Measurements from ENCODE around the gene GNAZ. TPM values are rescaled to one million over a fixed set of nuclear protein-coding genes. Genes with fewer than 3 reads are reported as not detected.

Gene GNAZ
- total RNA-seq, 1 donor = 1.3 TPM

DNA sequence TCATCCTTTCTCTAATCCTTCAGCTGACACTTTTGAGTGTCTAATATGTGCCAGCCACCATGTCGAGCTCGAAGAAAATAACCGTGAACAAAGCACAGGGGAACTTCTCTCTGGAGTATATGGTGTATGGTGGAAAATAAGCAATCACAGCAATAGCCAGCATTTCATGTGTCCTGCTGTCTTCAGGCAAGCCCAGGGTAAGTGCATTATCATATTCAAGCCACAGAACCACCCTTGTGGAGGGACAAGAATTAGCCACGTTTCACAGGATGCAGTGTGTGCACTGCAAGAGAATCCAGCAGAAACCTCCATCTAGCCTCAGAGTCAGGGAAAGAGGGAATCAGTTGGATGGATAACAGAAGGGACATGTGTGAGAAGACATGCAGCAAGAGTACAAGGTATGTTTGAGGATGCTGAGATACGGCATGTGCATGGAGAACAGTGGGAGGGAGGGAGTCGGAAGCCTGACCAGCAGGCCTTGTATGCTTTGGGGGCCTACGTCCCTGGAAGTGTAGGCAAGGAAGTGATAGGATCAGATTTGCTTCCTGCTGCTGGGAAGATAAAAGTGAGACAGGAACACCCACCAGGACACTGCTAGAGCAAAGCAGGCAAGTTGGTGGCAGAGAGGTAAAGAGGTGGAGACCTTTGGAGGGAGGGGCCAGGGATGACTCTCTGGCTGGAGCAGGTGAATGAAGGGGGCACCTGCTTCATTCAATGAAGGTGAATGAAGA, 14.7 kb upstream of the GNAZ start:
- no peak overlapping the region for H3K4me3 ChIP-seq (ENCODE audit: low read depth, low read length)
- TF ChIP-seq, protein P1, sequence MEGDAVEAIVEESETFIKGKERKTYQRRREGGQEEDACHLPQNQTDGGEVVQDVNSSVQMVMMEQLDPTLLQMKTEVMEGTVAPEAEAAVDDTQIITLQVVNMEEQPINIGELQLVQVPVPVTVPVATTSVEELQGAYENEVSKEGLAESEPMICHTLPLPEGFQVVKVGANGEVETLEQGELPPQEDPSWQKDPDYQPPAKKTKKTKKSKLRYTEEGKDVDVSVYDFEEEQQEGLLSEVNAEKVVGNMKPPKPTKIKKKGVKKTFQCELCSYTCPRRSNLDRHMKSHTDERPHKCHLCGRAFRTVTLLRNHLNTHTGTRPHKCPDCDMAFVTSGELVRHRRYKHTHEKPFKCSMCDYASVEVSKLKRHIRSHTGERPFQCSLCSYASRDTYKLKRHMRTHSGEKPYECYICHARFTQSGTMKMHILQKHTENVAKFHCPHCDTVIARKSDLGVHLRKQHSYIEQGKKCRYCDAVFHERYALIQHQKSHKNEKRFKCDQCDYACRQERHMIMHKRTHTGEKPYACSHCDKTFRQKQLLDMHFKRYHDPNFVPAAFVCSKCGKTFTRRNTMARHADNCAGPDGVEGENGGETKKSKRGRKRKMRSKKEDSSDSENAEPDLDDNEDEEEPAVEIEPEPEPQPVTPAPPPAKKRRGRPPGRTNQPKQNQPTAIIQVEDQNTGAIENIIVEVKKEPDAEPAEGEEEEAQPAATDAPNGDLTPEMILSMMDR (IDR thresholded peaks at IDR 0.05; ENCODE audit: insufficient read depth, low read depth, low read length) = no peak
- no peak for DNase-seq (ENCODE audit: low read depth)

GRCh38 chr22:23057331-23057730, 13.0 kb upstream of the GNAZ start:
- TF ChIP-seq, protein P1 (IDR thresholded peaks at IDR 0.05; ENCODE audit: insufficient read depth, low read depth, low read length) = no peak
- no peak overlapping the region for H3K4me3 ChIP-seq (ENCODE audit: low read depth, low read length)
- no peak for DNase-seq (ENCODE audit: low read depth)

DNA sequence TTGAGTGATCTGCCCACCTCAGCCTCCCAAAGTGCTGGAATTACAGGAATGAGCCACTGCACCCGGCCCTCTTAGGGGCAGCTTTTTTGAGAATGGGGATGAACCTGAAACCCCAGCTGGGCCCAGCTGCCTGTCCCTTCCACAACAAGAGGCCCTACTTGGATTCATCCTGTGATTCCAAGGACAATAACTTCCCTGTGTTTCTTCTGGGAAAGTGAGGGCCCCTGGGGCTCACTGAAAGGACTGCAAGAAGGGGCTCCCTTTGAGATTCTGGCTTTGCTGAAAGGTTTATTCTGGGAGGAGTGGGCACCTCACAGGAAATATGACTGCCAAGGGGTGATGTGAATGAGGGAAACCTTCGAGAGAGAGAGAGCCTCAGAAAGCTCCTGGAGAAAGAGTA, 12.3 kb upstream of the GNAZ start:
- TF ChIP-seq, protein P1 (IDR thresholded peaks at IDR 0.05; ENCODE audit: insufficient read depth, low read depth, low read length) = no peak
- H3K4me3 ChIP-seq (ENCODE audit: low read depth, low read length) = no peak overlapping the region
- no peak for DNase-seq (ENCODE audit: low read depth)

DNA sequence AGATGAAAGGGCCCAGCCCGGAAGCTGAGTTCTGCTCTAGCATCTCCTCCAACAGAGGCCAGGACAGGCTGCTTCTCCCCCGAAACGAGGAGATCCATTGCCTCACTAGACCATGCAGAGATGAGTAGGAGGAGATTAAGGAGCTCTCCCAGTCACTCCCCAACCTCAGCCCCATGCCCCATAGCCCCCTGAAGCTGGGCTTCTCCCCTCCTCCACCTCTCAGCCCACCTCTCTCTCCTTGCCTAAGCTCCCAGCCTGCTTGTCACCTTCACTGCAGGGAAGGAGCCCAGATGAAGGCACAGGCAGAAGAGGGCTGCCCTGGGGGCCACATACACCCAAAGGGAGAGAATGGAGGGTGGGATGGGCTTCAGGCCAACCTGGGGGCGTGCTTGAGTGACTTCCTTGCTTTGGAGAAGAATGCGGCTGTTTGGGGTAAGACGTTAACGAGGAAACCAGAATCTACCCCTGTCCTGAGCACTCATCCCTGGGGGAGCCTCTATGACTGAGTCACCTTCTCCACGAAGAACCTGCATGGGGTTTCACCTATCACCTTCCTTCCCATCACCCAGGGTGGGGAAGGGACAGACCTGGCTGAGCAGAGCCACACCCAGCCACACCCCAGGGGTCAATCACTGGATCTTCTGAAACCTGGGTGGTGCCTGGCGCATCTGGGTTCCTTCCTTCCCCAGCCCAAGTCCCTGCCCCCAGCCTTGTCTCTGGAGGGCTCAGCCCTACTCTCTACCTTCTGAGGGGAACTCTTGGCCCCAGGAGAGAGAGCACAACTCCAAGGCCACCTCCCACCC, 11.6 kb upstream of the GNAZ start:
- TF ChIP-seq, protein P1 (IDR thresholded peaks at IDR 0.05; ENCODE audit: insufficient read depth, low read depth, low read length) = no peak
- no peak for DNase-seq (ENCODE audit: low read depth)
- H3K4me3 ChIP-seq (ENCODE audit: low read depth, low read length) = no peak overlapping the region

DNA sequence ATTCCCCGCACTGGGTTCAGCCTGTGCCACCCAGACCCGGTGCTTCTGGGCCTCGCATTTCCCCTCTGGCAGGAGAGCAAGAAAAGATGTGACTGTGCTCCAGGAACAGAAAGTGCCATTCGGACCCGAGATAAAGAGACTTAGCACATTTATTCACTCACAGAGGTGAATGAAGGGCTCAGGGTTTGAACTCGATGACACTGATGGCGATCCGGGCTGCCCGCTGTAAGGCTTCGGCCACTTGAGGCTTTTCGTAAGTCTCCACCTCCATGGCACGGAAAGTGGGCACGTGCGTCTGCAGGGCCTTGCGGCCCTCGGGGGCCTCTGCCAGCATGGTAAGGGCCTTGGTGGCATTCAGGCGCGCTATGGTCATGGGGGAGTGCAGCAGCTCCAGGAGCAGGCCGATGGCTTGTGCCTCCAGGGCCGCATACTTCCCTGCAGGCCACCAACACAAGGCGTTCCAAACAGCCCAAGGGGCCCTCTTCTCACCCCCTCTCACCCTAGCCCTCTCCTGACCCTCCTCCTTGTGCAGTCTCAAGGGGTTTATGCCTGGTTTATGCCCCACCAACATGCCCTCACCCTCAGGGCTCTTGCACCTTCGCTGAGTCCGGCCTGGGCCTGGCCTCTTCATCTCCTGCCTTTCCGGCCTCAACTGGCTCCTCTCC, 10.9 kb upstream of the GNAZ start:
- no peak for DNase-seq (ENCODE audit: low read depth)
- TF ChIP-seq, protein P1 (IDR thresholded peaks at IDR 0.05; ENCODE audit: insufficient read depth, low read depth, low read length) = no peak

DNA sequence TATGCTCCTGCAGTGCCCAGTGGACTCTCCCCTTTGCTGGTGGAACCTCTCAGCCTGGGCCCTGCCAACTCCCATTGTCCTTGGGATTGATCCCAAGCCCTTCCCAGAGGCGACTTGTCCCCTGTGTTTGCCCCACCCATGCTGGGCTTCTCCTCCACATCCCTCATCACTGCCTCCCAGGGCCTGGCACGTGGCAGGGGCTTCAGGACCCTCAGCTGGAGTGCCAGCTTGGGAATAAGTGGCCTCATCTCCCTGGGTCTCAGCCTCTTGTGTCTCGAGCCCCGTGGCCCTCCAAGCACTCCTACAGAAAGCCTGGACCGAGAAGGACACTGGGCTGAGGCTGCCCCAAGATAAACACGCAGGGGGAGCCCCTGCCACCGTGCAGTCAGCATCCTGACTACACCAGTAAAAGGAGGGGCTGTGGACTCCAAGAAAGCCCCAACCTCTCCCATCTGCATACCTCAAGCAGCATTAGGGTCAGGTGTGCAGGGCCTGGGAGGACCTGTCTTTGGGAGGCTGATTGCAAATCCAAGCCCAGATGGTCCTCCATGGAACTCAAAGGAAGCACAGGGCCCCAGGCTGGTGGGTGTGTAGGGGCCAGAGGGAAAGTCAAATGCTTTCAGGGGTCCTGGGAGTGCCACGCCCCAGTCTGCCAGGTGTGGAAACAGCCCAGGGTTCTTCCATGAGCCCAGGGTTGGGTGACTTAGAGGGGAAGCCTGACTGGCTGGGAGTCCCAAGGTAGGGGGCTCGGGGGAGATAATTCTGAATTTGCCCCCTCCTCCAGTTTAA, 9.5 kb upstream of the GNAZ start:
- DNase-seq (ENCODE audit: low read depth) = no peak
- H3K4me3 ChIP-seq (ENCODE audit: low read depth, low read length) = no peak overlapping the region
- TF ChIP-seq, protein P1 (IDR thresholded peaks at IDR 0.05; ENCODE audit: insufficient read depth, low read depth, low read length) = no peak

More for the DNA sequence above, 10.9 kb upstream of the GNAZ start:
- H3K4me3 ChIP-seq (ENCODE audit: low read depth, low read length) = no peak overlapping the region

All from fibroblast of villous mesenchyme (primary cell).